ENCODE results near the gene BCAS1.

- TF ChIP-seq EGR1 (IDR thresholded peaks at IDR 0.05), result no peak
- TF ChIP-seq NFIC (IDR thresholded peaks at IDR 0.05), result no peak
- TF ChIP-seq EP300 (IDR thresholded peaks at IDR 0.05; ENCODE audit: borderline replicate concordance), result no peak
- no peak for TF ChIP-seq CREB1 (IDR thresholded peaks at IDR 0.05; ENCODE audit: low read depth)
- no peak for TF ChIP-seq RAD21 (IDR thresholded peaks at IDR 0.05; ENCODE audit: low read depth)
- no peak for TF ChIP-seq TAF1 (IDR thresholded peaks at IDR 0.05; ENCODE audit: low read depth)
- no peak for TF ChIP-seq TEAD4 (IDR thresholded peaks at IDR 0.05)
- TF ChIP-seq YY1 (IDR thresholded peaks at IDR 0.05; ENCODE audit: low read depth), result no peak
- no peak for TF ChIP-seq REST (IDR thresholded peaks at IDR 0.05; ENCODE audit: low read depth)
- no peak for TF ChIP-seq MAX (IDR thresholded peaks at IDR 0.05)
- TF ChIP-seq ZBTB7A (IDR thresholded peaks at IDR 0.05; ENCODE audit: low read depth), result no peak
- TF ChIP-seq USF1 (IDR thresholded peaks at IDR 0.05), result no peak
These were observed 13.1 kb upstream of the BCAS1 start for GRCh38 chr20:54083459-54083858.
